ENCODE measurements around the gene NTPCR.
"Not testable (repeated sequence)": the region's sequence is repeated elsewhere in the genome, so short reads cannot be mapped to it uniquely, and the experiment has no call there.

NTPCR gene

GRCh38 chr1:232992227-232992626 is 41.8 kb downstream of the NTPCR start:
- TF ChIP-seq ZNF274 (IDR thresholded peaks at IDR 0.05; ENCODE audit: low read depth, low read length): no peak
- no peak overlapping the region for H3K4me3 ChIP-seq (ENCODE audit: low read length)

- TF ChIP-seq ZNF274 (IDR thresholded peaks at IDR 0.05; ENCODE audit: low read depth, low read length): no peak
- H3K4me3 ChIP-seq (ENCODE audit: low read length): no peak overlapping the region
Observed at GRCh38 chr1:232993555-232993954, 43.1 kb downstream of the NTPCR start.

- no peak for TF ChIP-seq ZNF274 (IDR thresholded peaks at IDR 0.05; ENCODE audit: low read depth, low read length)
- H3K4me3 ChIP-seq (ENCODE audit: low read length): no peak overlapping the region
Observed at GRCh38 chr1:232995189-232995588, 44.8 kb downstream of the NTPCR start.

- TF ChIP-seq ZNF274 (IDR thresholded peaks at IDR 0.05; ENCODE audit: low read depth, low read length): no peak
Observed at GRCh38 chr1:232996143-232996542, 45.7 kb downstream of the NTPCR start.

GRCh38 chr1:232998138-232998537 is 47.7 kb downstream of the NTPCR start:
- no peak for TF ChIP-seq ZNF274 (IDR thresholded peaks at IDR 0.05; ENCODE audit: low read depth, low read length)
- no peak overlapping the region for H3K4me3 ChIP-seq (ENCODE audit: low read length)

More at GRCh38 chr1:232996143-232996542, 45.7 kb downstream of the NTPCR start:
- no peak overlapping the region for H3K4me3 ChIP-seq (ENCODE audit: low read length)

GRCh38 chr1:232998646-232999045 is 48.2 kb downstream of the NTPCR start:
- TF ChIP-seq ZNF274 (IDR thresholded peaks at IDR 0.05; ENCODE audit: low read depth, low read length): no peak
- H3K4me3 ChIP-seq (ENCODE audit: low read length): no peak overlapping the region

- H3K4me3 ChIP-seq (ENCODE audit: low read length): no peak overlapping the region
- TF ChIP-seq ZNF274 (IDR thresholded peaks at IDR 0.05; ENCODE audit: low read depth, low read length): no peak
Observed at GRCh38 chr1:232999956-233000625, 49.7 kb downstream of the NTPCR start.

GRCh38 chr1:233003638-233004037 is 53.2 kb downstream of the NTPCR start:
- not testable (repeated sequence) for H3K4me3 ChIP-seq (ENCODE audit: low read length)

- H3K4me3 ChIP-seq (ENCODE audit: low read length): no peak overlapping the region
- TF ChIP-seq ZNF274 (IDR thresholded peaks at IDR 0.05; ENCODE audit: low read depth, low read length): no peak
Observed at GRCh38 chr1:233004451-233004850, 54.0 kb downstream of the NTPCR start.

- no peak for TF ChIP-seq ZNF274 (IDR thresholded peaks at IDR 0.05; ENCODE audit: low read depth, low read length)
- H3K4me3 ChIP-seq (ENCODE audit: low read length): no peak overlapping the region
Observed at GRCh38 chr1:233005156-233005555, 54.7 kb downstream of the NTPCR start.

GRCh38 chr1:233005703-233006102 is 55.3 kb downstream of the NTPCR start:
- TF ChIP-seq ZNF274 (IDR thresholded peaks at IDR 0.05; ENCODE audit: low read depth, low read length): no peak

GRCh38 chr1:233006108-233006507 is 55.7 kb downstream of the NTPCR start:
- no peak overlapping the region for H3K4me3 ChIP-seq (ENCODE audit: low read length)
- TF ChIP-seq ZNF274 (IDR thresholded peaks at IDR 0.05; ENCODE audit: low read depth, low read length): no peak

More at GRCh38 chr1:233005703-233006102, 55.3 kb downstream of the NTPCR start:
- H3K4me3 ChIP-seq (ENCODE audit: low read length): no peak overlapping the region

- TF ChIP-seq ZNF274 (IDR thresholded peaks at IDR 0.05; ENCODE audit: low read depth, low read length): no peak
Observed at GRCh38 chr1:233006541-233006973, 56.1 kb downstream of the NTPCR start.

GRCh38 chr1:233010146-233010545 is 59.7 kb downstream of the NTPCR start:
- H3K4me3 ChIP-seq (ENCODE audit: low read length): no peak overlapping the region
- TF ChIP-seq ZNF274 (IDR thresholded peaks at IDR 0.05; ENCODE audit: low read depth, low read length): no peak

More at GRCh38 chr1:233006541-233006973, 56.1 kb downstream of the NTPCR start:
- H3K4me3 ChIP-seq (ENCODE audit: low read length): no peak overlapping the region

- TF ChIP-seq ZNF274 (IDR thresholded peaks at IDR 0.05; ENCODE audit: low read depth, low read length): no peak
- H3K4me3 ChIP-seq (ENCODE audit: low read length): no peak overlapping the region
Observed at GRCh38 chr1:233012021-233012420, 61.6 kb downstream of the NTPCR start.

GRCh38 chr1:233015965-233016364 is 65.6 kb downstream of the NTPCR start:
- TF ChIP-seq ZNF274 (IDR thresholded peaks at IDR 0.05; ENCODE audit: low read depth, low read length): no peak

More at GRCh38 chr1:233015965-233016364, 65.6 kb downstream of the NTPCR start:
- no peak overlapping the region for H3K4me3 ChIP-seq (ENCODE audit: low read length)
